ENCODE results near the gene LARGE2. TPM values are rescaled to one million over a fixed set of nuclear protein-coding genes. Genes with fewer than 3 reads are reported as not detected.

The LARGE2 gene
- total and polyA plus RNA-seq, 2 donors (not counting 3 experiments of a cell fraction or from before 2014, with no cell fraction given): 0.06 TPM; not detected in 1

DNA sequence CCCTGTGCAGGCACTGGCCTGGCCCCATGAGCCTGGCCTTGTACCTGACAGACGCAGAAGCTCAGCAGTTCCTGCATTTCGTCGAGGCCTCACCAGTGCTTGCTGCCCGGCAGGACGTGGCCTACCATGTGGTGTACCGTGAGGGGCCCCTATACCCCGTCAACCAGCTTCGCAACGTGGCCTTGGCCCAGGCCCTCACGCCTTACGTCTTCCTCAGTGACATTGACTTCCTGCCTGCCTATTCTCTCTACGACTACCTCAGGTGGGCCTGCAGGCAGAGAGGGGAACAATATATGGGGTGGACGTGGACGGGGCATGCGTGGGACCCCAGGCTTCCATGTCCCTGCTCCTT, 4.9 kb downstream of the LARGE2 start:
- dilution Hi-C loops (cut with MboI; ENCODE audit: extremely low pct_ligation_motif_present, low sequenced_read_pairs): no loop called here
- Histone ChIP-seq H4K20me1 (replicated peaks; ENCODE audit: control insufficient read depth, extremely low read depth, insufficient read depth, low read length) (no peaks in the 10 kb centered on the region), H3K4me2 (ENCODE audit: insufficient read depth, low read length) (no peak overlapping the region), H3K9me3 (replicated peaks; ENCODE audit: control insufficient read depth, insufficient read depth, low read length) (no peaks in the 10 kb centered on the region), H3K9ac (replicated peaks; ENCODE audit: extremely low read depth, insufficient read depth, low read length) (no peak overlapping the region), H3K9me1 (replicated peaks; ENCODE audit: control insufficient read depth, extremely low read depth, insufficient read depth, low read length) (no peaks in the 10 kb centered on the region), H3K27ac (ENCODE audit: insufficient read depth, low read depth, low read length) (no peak overlapping the region), H3K4me3 (replicated peaks in 1 of 3; ENCODE audit: insufficient read depth in 1 of 3, low read depth in 1 of 3, low read length in 3 of 3) (no peak overlapping the region), H3K79me2 (ENCODE audit: control insufficient read depth, insufficient read depth, low read length) (no peaks in the 10 kb centered on the region), H3K27me3 (ENCODE audit: control insufficient read depth in 2 of 2, insufficient read depth in 2 of 2, low read length in 2 of 2) (peaks cover 9 to 20% of the 10 kb centered on the region in 2 experiments), H3K36me3 (ENCODE audit: control insufficient read depth in 2 of 2, extremely low read depth in 1 of 2, insufficient read depth in 2 of 2, low read length in 2 of 2) (peaks cover 0 to 6% of the 10 kb centered on the region in 2 experiments), H2AFZ (ENCODE audit: low read depth, low read length) (no peak overlapping the region), H3K4me1 (ENCODE audit: control insufficient read depth, extremely low read depth, insufficient read depth, low read length) (no peaks in the 10 kb centered on the region)
- intact Hi-C loops (cut with micrococcal nuclease): no loop called here
- no TSS peak for BruUV-seq (replicated peaks)
- ChIA-PET CTCF (interaction anchor here (0.6 kb wide), 1 partner anchor 80 kb away, joined by 3 read pairs; no protein-coding TSS in a partner anchor), POLR2A (no interaction called here)
- FAIRE-seq (no peak), DNase-seq (ENCODE audit: low read depth, low spot score) (no peak)
- no peak for TF ChIP-seq JUN (IDR thresholded peaks at IDR 0.05; ENCODE audit: borderline replicate concordance, insufficient read depth, insufficient read length, low read depth)
- TF ChIP-seq GATA2 (IDR thresholded peaks at IDR 0.05; ENCODE audit: insufficient read depth, insufficient read length, low read depth, low read length): no peak
- TF ChIP-seq, protein P1, sequence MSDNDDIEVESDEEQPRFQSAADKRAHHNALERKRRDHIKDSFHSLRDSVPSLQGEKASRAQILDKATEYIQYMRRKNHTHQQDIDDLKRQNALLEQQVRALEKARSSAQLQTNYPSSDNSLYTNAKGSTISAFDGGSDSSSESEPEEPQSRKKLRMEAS (IDR thresholded peaks at IDR 0.05; ENCODE audit: insufficient read depth, insufficient read length): no peak
- TF ChIP-seq POLR2AphosphoS5 (IDR thresholded peaks at IDR 0.05; ENCODE audit: insufficient read depth, low read depth, low read length): no peak
- no peak for TF ChIP-seq POLR2A (IDR thresholded peaks at IDR 0.05; ENCODE audit: low read depth, low read length)
- TF ChIP-seq FOS (IDR thresholded peaks at IDR 0.05; ENCODE audit: borderline replicate concordance, insufficient read depth, low read length): no peak
- TF ChIP-seq EZH2 (IDR thresholded peaks at IDR 0.05; ENCODE audit: borderline replicate concordance, low read depth, low read length, severe bottlenecking): no peak
- no peak for TF ChIP-seq MYC (IDR thresholded peaks at IDR 0.05; ENCODE audit: low read depth, low read length)
- TF ChIP-seq CTCF (IDR thresholded peaks at IDR 0.05; ENCODE audit: extremely low read depth in 1 of 2, insufficient read depth in 1 of 2, low read depth in 1 of 2, low read length in 2 of 2): no peak

Measured in endothelial cell of umbilical vein (primary cell).